Colon (tissue), 2 donors: ENCODE results near the gene DLGAP1.
A peak's percentile ranks its signal among the peaks of the same experiment; 100 is the strongest.

Experiments used
- FAIRE-seq: peaks from 2 replicates; lab custom pipeline; 2012; peaks lifted over from hg19 to GRCh38; lab: Jason Lieb, UNC
- donor health status: control.
- donor health status: control.

DLGAP1 gene

DNA sequence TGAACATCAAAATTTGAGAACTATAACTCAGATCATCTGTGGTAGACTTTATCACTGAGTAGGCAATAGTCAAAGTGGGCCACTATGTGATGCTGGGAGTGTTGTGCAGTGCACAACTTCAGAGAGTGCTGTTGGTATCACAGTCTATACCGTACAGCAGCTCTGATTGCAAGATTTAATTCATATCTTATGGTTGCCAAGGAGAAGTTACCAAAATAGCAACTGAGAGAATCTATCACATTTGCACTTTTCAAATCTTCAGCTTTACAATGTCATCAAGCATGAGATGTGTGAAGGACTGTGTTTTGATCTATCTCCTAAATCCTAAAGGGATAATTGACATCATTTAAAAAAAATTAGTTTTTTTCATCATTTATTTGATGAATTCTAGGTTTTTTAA, 216.1 kb downstream of the DLGAP1 start:
- FAIRE-seq: no peak

DNA sequence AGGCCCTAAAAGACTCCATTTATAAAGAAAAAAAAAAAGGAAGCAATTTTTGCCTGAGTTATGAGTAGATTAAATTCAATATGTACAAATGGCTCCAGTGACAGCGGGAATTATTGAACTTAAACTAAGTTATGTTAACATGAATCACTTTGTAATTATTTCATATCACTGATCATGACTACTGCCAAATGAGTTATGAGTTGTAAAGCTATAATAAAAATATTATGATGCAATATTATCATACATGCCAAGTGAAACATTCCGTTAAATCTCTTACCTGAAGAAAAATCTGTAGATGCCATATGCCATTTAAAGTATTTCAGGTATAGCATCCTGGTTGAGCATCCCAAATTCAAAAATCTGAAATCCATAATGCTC, 217.5 kb downstream of the DLGAP1 start:
- no peak for FAIRE-seq

DNA sequence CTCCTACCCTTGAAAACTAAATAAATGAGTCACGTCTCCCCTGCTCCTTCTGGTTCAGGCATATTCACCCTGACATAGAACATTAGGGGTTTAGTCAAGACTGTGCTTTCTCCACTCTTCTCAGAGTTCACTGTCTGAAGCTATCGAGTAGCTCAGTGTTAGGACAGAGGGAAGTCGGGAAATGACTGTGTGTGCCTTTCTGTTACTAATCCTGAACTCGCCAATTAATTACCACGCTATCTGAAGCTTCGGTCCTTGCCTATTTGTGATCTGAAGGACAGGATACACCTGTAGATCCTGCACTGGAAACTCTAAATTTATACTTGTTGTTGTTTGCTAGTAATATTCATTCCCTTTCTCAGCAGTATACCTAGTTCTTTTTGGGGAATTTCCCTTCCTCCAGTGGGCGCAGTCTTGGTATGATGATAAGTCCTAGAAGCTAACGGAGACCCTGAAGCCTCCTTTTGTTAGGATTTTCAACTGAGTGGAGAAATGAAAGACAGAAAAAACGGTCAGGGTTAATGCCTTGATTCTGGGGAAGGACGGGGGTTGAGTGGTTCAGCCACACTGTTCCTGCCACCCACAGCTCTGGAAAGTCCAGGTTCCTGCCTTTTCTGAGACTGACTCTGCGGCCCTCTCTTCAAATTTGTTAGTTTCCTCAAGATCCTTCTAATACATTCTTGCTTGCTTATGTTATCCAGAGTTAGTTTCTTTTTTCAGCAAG, 218.0 kb downstream of the DLGAP1 start:
- FAIRE-seq: no peak

DNA sequence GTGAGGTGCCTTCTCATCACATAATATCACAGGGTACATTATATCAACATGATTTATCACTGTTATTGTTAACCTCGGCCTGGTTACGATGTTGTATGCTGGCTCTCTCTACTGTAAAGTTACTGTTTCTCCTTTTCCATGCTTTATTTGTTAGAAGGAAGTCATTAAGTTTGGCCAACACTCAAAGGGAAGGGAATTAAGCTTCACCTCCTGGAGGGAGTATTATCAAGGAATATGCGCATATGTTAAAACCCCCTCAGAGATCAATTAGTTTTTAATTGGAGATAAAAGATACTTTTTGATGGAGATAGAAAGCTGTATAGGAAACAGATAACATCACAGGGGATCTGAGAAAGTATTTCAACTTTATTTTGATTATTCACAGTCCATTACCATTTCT, 221.6 kb downstream of the DLGAP1 start:
- FAIRE-seq: no peak

DNA sequence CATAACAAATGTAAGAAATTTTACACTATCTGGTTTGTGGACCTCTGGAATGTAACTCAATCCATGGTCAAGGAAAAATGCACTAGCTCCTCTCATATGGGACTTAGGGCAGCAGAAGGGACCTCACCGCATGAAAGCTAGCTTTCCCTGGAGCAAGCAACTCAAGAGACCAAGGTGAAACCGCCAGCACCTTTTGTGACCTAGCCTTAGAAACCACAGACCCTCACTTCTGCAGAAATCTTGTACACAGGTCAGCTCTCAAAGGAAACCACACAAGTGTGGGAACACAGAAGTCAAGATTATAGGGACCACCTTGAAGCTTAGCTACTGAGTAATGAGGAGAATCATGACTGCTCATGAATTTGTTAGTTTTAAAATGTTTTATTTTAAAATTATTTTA, 222.5 kb downstream of the DLGAP1 start:
- FAIRE-seq: no peak

DNA sequence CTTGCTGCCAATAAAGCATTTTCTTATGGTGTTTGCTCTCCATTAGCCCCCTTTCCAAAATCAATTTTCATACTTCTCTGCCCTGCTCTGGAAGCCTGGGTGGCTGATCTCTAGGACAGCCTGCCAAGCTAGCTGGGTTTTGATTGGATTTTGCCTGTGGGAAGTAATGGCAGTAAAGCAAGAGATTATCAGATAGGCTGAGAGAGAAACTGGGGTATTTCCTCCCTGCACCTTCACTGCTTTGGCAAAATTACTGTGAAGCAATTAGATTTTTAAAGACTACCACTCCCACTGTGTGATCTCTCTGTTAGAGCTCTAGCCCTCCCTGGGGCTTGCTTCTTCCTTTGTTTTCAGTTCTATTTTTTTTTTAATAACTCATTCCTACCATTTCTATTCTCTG, 223.8 kb downstream of the DLGAP1 start:
- no peak for FAIRE-seq

DNA sequence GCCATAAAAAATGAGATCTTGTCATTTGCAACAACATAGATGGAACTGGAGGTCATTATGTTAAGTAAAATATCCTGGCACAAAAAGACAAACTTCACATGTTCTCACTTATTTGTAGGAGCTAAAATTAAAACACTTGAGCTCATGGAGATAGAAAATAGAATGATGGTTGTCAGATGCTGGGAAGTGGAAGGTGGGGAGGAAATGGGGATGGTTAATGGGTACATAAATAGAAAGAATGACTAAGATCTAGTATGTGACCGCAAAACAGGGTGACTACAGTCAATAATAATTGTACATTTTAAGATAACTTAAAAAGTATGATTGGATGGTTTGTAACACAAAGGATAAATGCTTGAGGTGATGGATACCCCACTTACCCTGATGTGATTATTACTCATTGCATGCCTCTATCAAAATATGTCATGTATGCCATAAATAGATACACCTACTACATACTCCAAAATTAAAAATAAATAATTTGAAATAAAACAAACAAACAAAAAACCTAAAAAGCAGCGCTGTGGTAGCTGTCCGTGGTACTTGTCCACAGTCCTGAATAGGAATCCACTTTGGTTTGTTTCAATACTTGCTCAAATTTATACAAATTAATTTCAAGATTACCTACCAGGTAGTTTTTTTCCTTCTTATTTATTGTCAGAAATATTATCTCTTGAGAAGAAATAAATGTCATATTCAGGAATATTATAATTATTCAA, 224.5 kb downstream of the DLGAP1 start:
- no peak for FAIRE-seq

DNA sequence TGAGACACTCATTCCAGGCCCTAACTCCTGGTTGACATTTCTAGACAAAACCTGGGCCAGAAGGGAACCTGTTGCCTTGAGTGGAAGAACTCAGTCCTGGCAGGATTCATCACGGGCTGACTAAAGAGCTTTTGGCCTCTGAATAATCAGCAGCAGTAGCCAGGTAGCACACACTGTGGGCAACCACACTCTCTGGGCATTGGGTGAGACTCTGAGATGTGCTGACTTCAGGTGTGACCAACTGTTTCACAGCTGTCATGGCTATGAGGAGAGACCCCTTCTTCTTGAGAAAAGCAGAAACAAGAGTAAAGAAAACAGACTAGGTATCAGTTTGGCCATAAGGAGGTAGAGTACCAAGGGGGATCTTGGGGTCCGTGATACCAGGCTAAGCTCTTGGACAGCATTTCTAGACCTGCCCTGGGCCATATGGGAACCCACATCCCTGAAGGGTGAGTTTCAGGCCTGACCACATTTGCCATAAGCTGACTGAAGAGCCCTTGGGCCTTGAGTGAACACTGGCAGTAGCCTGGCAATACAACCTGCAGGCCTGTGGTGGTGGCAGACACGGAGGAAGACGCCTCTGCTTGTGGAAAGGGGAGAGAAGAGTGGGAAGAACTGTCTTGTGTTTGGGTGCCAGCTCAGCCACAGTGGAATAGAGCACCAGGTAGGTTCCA, 230.9 kb downstream of the DLGAP1 start:
- no peak for FAIRE-seq

DNA sequence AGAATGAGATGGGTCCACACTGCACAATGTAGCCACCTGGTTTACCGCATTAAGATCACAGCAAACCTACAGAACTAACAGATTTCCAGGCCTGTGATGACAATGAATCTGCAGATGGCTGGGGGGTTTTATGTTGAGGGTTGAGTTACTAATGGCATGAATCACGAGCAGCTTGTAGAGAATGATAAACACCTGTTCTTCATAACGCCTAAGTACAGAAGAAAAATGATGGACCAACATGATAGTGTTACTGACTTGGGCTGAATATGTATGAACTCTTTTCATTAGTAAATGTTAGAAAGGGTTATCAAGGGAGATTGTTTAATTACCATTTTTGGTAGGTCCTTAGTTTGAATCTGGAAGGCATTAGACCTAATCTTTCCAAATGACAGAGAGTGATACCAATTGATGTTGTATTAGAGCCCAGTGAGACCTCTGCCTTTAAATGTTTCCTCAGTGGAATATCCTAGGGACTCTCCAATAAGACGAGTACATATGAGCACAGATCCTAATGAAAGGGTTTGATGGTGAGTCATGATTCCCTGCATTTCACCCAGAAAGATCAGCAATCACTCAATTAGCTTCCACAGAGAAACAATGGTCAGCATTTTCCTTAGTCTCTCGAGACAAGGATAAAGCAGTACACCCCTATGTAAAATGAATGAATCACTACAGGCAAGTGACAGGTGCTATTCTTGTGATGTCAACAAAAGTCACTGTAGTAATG, 243.8 kb downstream of the DLGAP1 start:
- no peak for FAIRE-seq

DNA sequence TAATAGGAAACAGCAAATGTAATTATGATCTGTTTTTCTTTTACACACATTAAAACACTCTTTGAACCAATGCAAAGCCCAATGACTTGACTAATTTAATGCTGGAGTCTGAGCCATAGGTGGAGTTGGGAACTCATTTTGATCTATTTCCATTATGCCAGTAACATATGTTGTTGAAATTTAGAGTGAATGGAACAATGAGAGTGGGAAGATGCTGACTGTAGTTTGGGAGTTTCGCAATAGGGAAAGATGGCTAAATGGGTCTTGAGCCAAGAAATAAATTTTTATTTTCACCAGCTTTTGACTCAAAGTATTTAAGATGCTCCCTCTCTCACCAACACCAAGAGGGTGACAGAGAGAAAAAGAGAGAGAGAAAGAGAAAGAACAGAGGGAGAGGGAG, 246.7 kb downstream of the DLGAP1 start:
- no peak for FAIRE-seq

DNA sequence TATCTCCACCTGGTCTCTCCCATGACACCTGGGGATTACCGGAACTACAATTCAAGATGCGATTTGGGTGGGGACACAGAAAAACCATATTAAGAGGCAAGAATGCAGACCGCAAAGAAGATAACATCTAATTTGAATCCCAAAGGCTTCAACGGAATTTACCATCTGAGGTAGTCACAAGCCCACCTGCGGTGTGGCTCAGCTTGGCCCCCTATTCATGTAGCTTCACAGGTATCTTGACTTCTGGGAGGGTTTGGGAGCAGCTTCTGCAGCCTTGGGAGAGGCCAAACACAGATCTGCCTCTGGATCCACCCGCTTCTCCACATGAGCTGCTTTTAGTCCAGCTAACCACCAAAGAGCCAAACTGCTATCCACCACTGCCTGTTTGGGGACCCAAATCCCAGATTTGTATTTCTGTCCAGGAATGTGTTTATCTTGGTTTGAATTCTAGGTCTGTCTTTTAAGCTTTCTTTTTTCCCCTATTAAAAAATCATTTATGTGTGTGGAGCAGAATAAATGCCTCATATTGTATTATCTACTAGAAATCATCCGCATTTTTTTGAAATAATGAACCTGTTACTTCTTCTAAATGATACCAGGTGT, 247.6 kb downstream of the DLGAP1 start:
- no peak for FAIRE-seq

DNA sequence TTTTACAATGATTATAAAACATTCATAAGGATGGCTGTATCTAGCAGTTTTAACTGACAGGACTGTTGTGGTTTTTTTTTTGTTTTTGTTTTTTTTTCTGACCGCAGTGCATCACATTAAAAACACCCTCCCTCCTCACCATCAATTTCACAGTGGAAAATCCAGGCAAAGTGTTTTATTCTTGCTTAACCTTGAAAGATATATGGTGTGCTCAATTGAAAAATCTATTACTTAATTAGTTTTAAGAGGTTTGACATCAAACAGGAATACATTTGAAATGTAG, 250.7 kb downstream of the DLGAP1 start:
- no peak for FAIRE-seq

DNA sequence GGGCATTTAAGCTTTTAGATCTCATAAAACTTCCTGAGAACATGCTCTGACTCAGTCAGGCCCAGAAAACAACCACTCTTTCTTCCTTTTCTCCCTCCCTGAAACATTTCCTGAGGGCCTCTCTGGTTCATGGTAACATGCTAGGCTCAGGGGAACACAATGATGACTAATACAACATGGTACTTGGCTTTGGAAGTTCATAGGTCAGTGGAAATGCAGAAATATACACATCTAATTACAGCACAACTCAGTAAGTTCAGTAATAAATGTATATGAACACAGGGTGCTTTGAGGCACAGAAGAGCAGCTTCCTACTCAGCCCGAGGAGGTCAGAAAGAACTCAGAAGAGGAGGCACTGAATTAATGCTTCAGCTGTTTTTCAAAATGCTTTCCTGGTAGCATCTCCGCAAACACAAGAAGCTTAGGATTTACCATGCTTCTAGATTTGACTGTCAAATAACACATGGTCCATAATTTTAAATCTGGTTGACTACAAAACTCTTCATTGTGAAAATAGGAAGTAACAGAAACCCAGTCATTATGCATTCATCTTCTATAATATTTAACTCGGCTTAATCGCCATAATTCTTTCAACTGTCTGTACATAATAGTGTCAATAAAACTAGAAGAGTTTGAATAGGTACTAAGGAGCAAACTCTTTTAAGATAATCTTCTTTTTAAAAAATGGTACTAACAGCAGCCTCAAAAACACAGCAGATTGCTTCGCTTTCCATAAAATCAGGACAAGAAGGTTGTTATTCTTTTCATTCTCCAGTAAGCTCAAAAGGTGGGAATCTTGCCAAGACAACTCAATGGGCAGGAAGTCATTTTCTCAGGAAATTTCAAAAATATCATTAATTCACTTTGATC, 251.3 kb downstream of the DLGAP1 start:
- no peak for FAIRE-seq

DNA sequence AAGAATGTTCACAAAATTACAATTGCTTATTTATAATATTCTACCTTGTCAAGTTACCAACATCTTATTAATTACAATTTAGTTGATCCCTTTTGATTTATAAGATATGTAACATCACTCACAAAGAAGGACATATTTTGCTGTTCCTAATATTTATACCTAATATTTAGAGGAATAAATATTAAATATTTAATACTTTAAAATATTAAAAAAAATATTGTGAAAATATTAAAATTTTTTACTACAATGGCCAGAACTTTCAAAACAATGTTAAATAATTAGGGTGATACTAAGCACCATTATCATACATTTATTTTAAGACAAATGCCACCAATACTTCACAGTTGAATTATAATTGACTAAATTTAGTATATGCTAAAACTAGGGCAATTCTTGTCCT, 254.7 kb downstream of the DLGAP1 start:
- FAIRE-seq: peak; percentile 76

DNA sequence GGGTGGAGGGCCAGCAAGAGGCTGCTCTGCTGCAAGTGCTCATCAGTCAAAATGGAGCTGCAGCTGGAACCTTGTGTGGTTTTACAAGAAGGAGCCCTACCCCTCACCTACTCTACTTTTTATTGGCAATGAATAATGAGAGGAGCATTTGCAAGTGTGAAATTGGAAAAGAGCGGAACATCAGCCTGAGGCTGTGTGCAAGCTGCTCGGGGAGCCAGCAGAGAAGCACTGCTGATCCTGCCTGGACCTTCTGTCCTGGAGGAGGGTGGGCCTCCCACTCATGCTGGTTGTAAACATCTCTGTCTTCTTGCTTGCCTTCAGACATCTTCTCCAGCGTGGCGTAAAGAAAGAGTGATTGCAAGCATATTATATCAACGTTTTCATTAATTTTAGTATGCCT, 256.2 kb downstream of the DLGAP1 start:
- FAIRE-seq: no peak

DNA sequence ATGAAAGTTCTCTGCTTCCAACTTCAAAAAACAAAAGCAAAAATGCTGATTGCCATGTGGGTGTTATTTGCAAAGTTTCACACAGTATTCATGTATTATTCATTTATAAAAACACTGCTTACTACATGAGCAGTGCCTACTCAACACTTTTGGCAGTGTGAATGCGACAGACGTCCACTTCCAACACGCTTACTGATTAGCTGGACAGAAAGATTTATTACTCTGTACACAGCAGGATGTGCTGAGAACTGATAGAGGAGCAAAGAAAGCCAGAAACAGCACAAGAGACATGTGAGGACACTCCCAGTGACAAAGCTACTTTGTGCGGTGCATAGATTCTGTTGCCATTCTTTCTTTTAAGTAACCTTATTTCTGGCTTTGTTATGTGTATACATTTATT, 258.8 kb downstream of the DLGAP1 start:
- FAIRE-seq: no peak

DNA sequence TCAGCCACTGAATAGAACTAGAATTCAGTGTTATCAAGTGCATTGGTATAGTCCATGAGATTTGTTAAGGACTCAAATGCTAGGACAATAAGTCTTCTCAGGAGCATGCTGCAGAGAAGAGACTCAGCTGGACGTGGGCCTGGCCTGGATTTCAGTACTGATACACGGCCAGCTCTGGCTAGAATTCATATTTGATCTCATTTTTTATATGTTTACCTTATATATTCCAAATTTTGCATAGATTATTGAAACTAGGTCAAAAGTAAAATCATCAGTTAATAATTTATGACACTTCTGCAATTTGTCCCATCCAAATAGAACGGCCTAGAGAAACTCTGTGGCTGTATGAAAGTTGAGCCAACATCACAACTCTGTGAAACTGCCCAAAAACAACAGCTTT, 262.0 kb downstream of the DLGAP1 start:
- no peak for FAIRE-seq

DNA sequence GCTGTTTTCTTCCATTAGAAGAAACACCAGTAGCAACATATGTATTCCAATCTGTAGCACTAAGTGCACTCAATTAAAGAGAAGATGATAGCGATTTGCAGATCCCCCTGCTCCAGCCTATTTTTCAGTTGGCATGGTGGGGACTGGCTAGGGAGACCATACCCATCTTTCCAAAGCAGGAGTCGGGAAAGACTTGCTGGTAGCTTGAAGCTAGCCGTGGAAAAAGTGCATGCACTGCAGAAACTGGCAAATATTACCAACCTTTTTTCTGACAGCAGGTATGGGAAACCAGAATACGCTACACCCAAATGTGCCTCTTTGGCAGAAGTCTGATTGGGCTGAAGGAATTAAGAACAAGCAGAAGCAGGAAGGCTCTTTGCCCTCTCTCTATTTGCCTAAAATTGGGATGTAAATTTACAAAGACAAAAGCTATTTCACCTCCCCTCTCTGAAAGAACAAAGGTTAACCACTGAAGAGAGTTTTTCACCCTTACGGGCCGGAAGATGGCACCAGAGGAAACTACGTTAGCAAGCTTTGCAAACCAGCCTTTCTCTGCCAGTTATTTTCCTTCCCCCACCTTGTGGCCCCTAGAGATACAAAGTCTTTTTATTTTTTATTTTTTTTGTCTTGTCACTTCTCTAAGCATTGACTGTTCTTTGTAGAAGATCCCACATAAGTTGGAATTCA, 273.1 kb downstream of the DLGAP1 start:
- FAIRE-seq: no peak

DNA sequence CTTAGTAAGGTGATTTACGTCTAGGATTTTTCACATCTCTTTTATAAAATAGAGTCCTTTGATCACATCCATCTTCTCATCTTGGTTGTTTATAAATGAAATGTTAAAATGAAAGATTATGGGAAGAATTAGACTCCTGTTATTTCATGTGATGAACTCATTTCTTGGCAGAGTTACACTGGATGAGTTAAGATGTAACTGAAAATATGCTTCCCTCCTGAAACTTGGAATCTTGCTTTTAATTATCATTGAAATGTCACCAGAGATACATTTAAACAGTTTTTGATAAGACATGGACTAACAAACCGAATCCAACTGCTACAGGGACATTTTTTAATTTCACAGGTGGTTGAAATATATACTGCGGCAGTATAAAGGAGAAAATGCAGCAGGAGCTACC, 274.0 kb downstream of the DLGAP1 start:
- no peak for FAIRE-seq

DNA sequence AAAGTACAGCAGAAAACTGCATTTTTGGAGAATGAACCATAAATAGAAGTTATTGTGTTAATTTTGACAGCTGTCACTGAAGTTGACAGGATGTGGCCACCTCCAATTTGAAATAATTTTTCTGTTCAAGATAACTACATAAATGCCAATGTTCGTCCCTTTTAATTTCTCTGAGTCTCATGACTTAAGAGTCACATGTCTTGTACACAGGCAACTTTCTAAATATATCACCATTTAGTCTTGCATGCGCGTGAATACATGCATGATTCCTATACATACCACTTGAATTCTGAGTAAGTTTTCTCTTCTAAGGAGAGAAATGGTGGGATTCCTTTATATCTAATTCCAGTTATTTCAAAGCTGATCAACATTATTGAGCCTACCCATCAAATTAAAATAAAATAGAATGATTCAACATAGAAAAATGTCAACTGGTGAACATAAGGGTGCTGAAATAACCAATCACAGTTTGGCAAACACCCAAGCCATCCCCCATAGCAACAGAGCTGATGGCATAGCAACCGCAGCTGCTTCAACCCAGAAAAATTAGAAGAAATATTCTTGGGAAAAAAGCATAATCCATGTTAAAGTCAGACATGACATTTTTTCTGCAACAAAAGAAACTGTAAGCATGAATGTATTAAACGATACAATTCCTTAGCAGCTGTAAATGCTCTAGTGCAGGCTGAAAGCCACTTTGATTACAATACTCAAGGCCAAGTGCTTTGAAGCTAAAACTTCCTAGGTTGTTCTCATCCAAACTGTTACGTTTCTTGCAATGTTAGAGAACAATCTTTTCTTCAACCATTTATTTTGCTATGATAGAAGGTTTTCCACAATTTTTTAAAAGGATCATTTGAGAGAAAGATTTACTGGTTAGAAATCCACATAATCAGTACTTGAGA, 282.7 kb downstream of the DLGAP1 start:
- no peak for FAIRE-seq
